GM18868 (cell line): ENCODE results near the gene FAM111A.

Source experiments
- ATAC-seq: cut with Tn5 transposase; IDR thresholded peaks from one replicate; pipeline ENCODE4 v1.9.1; 2021; ENCODE audit warnings: mild to moderate bottlenecking, moderate library complexity; ENCODE audit not compliant: unreplicated experiment

The FAM111A gene

DNA sequence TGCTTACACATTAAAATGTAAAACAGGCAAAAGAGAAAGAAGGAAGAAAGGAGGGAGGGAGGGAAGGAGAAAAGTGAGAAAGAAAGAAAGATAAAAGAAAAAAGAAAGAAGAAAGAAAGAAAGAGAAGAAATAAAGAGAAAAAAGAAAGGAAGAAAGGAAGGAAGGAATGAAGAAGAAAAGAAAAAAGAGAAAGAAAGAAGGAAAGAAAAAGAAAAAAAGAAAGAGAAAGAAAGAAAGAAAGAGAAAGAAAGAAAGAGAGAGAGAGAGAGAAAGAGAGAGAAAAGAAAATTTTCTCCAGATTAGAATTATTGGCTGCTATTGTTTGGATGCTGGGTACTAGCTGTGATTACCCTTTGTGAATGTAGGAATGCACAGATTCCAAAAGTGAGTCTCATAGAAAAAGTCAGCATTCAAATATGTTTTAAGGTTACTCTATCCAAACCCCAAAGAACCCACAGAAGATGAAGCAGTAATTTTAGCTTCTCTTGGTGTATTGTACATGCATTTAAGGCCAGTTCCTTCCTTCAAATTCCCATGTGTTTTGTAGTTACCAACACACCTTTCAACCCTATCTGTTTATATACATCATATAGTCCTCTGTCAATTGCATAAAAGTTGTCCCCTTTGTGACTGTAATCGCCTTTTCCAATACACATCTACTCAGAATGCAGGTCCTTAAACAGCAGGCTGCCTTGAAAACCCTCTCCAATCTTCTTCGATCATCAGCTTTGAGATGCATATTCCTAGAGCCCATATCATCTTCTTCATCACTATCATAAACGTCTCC lies 789 bp upstream of the FAM111A start:
- ATAC-seq: peak; percentile 0

DNA sequence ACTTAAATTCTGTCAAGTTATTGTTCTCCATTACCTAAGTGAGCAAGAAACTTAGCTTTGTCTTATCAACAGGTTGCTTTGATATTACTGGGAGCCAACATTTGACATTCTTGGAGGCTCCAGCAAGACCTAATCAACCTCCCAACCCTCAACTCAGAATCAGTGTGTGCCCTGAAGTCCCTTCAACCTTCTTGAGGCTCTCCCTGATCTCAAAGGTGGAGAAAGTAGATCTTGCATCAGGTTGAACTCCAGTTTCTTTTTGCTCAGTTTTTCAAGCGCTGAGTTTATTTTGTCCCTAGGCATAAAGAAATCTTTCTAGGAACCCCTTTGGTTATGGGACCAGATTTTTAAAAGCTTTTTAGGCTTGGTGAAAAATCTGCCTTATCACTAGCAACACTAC lies 1.4 kb downstream of the FAM111A start:
- ATAC-seq: no peak

DNA sequence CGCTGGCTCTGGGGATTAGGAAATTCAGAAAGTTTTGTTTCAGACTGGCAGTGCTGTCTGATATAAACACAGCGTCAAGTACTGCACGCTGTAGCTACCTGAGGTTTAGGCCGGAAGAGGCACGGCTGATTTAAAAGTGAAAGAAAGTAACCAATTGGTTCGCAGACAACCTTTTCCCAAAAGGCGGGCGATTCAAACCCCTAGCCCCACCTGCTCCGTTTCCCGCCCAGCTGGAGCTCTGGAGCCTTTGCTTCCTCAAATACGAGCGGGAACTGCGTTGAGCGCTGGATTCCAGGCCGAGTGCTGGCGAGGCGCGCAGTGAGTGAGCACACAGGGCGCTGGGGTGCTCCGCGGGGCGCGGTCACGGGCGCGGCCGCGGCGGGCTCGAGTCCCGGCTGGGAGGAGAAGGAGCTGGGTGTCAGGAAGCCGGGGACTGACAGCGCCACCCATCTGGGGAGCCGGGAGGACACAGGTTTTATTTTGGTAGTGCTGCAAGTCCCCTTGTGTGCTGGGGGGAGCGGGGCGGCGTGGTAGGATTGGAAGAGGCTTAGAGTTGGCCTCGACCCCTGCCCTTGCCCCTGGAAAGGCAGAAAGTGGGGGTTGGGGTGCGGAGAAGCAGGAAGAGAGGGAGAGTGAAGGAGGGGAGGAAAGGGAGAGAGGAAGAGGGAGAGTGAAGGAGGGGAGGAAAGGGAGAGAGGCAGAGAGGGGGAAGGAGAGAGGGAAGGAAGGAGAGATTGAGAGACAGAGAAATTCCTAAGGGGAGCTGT lies 2.1 kb downstream of the FAM111A start:
- peak; percentile 52 for ATAC-seq

DNA sequence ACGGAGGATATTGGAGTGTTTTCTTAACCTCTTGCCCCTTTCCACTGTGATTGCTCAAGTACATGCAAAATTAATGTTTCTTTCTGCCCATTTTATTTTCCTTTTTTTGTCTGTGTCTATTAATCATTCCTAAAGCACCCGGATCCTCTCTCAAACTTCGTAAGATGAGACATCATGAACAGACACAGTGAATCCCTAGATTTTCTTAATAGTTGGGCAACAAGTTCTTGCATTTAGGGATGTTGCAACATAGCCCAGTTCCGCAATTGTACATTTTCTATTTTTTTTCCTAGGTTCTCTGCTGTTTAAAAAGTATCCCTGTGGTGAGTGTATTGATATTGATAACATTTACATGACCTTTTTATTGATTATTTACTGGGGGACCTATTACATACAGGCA lies 2.9 kb downstream of the FAM111A start:
- ATAC-seq: no peak

DNA sequence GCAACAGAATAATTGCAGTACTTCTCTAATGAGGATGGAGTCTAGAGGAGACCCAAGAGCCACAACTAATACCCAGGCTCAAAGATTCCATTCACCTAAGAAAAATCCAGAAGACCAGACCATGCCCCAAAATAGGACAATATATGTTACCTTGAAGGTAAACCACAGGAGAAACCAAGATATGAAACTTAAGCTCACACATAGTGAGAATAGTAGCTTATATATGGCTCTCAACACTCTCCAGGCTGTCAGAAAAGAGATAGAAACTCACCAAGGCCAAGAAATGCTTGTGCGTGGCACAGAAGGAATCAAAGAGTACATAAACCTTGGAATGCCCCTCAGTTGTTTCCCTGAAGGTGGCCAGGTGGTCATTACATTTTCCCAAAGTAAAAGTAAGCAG lies 9.1 kb downstream of the FAM111A start:
- ATAC-seq: peak; percentile 54

DNA sequence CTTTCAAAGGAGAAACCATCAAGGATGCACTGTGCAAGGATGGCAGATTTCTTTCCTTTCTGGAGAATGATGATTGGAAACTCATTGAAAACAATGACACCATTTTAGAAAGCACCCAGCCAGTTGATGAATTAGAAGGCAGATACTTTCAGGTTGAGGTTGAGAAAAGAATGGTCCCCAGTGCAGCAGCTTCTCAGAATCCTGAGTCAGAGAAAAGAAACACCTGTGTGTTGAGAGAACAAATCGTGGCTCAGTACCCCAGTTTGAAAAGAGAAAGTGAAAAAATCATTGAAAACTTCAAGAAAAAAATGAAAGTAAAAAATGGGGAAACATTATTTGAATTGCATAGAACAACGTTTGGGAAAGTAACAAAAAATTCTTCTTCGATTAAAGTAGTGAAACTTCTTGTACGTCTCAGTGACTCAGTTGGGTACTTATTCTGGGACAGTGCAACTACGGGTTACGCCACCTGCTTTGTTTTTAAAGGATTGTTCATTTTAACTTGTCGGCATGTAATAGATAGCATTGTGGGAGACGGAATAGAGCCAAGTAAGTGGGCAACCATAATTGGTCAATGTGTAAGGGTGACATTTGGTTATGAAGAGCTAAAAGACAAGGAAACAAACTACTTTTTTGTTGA lies 9.8 kb downstream of the FAM111A start:
- ATAC-seq: peak; percentile 85

DNA sequence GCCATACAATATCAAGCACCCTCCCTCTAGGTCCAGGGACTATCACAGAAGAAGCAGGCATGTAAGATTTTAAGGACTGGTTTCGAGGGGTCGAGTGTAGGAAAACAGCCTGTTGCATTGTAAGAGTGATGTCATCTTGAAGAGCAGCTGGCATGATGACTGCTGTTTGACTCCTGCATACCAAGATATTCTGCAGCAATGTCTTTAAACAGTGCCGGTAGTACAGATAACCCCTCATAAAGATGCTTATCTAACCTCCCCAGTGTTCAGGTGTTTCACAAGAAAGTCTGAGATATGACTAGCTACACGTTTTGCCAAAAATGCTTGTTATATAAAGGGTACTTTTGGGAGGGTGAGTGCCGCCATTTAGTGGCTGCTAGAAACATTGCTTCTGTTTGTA lies 12.0 kb downstream of the FAM111A start:
- no peak for ATAC-seq

DNA sequence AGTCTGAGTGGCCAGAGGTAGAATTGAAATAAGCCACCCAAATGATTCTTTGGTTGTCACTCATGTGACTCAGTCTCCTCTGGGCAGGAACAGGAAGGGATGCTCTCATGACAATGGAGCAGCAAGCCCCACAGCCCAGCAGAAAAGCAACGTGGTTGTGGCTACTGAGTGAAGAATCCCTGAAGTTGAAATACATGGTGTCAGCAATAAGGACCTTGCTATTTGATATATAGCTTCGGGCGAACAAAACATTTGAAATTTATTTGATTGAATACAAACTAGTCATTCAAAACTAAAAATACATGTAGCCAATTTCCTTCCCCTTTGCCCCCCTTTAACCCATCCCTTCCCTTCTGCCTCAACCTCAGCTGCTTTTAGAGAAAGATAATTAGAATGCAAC lies 14.8 kb downstream of the FAM111A start:
- no peak for ATAC-seq

DNA sequence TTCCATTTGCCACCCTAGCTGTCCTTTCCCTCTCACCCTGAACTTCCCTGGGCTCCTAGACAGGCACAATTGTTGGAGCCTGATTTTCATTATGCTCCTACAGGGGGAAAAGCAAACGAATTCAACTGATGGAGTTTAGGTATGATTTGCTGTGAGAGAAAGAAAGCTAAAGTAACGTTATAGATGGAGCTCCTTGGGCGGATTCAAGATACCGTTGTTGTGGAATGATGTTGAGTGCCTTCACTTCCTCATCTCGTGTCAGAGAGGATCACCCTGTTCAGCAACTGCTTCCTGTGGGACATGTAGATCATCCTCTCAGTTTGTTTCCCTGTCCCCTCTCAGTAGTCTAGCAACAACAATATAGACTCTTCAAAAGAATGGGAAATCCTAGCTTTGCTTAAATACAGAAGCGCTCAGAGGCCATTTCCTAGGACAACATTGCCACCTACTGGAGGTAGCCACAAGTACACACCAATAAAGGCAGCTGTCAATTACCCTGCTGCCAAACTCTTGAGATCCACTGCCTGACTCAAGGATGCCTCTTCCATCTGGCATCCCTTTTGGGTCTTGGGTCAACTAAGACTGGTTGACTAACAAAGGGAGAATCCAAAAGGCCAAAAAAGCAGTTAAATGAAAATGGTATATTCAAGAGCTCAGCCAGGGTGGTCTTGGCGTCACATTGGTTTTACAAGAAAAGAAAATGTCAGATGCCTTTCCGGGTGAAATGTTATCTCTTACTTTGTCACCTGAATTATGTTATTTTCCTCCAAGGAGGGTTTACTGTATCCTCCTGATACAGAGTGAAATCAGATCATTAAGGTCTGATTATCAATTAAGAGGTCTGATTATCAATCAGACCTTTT lies 15.8 kb downstream of the FAM111A start:
- ATAC-seq: peak; percentile 90

DNA sequence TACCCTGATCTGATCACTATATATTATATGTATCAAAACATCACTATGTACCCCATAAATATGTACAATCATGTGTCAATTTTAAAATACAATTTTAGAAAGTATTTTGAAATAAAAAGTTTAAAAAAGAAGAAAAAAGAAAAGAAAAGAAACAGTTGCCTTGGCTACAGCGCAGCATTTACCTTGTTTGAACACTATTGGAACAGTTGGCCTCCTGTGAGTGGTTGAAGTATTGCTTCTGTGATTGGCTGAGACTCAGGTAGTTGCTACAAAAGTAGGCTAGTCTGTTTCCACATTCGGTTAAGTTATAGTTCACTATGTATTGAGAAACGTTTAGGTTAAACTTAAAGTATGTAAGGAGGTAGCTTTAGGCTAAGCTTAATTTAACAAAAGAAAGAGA lies 21.4 kb downstream of the FAM111A start:
- no peak for ATAC-seq

DNA sequence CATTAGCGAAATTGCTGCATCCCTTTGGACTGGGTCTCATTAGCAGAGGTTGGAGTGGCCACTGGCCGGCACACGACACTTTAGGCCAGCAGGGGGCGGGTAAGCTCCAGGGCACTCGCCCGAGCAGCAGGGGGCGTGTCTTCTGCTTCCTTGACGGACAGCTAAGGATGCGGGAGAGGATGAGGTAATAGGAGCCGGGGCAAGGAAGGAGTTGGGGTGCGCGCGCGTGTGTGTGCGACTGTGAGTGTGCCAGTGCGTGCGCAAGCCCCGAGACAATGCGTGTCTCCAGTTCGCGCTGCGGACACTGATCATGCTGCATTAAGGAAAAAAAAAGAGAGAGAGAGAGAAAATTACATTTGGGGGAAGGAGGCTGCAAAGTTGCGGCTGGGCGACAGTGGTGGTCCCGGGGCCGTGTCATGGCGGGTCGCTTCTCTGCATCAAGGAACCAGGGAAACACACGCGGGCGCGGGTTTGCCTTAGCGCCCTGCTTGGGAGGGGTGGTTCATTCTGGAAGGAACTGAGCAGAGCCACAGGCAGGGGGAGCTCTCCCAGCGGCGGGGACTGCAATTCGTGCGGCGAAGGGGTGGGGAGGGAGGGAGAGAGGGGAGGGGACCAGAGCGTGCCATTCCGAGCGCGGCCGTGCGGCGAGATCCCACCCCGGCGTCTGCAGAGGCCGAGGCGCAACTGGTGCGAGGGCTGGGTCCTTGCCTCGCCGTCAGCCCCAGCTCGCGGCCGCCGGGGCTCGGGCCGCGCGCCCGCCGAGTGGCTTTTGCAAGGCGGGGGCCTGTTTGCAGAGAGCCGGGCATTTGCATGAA lies 29.1 kb downstream of the FAM111A start, which contains the start of gene DTX4:
Gene DTX4, plus strand, starts transcription at position 625 of the 815 bp plus-strand sequence. CDS start 464 bp downstream, outside the sequence.
- ATAC-seq: peak; percentile 58

DNA sequence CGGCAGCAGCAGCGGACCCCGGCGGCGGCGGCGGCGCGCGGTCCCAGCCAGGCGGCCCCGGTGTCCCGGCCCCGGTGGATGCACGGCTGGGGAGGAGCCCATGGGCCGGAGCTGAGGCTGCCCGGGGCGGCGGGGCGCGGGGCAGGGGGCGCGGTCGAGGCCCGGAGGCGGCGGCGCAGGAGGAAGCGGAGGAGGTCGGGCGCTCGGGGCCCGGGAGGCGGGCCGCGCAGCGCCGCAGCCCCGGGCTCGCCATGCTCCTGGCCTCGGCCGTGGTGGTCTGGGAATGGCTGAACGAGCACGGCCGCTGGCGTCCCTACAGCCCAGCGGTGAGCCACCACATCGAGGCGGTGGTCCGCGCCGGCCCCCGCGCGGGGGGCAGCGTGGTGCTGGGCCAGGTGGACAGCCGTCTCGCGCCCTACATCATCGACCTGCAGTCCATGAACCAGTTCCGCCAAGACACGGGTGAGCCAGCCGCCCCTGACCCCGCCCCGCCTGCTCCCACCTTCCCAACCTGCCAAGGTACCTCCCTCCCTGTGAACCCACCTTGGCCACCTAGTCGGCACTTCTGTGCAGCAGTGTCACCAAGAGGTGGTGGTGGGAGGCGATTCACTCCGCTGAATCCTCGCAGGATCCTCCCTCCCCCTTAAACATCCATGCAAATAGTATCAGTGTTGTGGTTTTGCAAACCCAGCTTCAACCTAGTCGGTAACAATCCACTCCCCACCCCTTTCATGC lies 29.9 kb downstream of the FAM111A start:
- ATAC-seq: peak; percentile 36

DNA sequence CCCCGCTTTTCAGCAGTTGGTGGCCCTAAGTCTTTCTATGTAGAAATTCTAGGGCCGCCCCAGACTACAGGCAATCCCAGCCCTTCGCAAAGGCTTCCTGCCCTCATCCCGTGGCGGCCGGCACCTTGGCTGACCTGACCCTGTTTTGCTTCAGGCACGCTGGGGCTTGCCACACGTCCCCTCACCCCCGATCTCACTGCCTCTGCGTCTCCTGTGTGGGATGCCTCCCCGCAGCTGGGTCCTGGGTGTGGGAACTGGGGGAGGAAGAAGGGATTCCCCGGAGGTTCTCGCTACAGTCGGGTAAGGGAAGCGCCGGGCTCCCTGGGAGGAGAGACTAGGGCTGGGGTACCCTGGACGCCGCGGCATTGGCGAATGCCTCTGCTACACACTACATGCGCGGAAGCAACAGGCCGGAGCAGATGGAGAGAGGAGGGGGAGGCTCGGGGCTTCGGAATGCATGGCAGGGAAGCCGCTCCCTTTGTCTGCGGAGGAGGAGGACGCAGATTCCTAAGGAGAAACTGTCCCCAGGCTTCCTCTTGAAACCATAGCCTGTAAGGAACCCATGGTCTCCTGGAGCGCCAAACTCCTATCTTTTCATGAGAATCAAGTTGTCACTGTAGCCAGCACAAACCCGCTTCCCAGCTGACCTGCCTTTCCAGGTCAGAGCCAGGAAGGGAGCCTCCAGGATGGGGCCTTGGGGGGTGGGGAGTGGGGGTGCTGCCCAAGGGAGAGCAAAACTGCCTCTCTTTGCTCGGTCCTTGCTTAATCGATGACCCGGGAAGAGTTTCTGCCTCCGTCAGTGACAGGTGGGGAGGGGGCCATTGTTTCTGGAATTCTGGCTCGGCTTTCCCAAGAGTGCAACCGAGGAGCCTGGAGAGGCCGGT lies 30.7 kb downstream of the FAM111A start:
- ATAC-seq: peak; percentile 0

DNA sequence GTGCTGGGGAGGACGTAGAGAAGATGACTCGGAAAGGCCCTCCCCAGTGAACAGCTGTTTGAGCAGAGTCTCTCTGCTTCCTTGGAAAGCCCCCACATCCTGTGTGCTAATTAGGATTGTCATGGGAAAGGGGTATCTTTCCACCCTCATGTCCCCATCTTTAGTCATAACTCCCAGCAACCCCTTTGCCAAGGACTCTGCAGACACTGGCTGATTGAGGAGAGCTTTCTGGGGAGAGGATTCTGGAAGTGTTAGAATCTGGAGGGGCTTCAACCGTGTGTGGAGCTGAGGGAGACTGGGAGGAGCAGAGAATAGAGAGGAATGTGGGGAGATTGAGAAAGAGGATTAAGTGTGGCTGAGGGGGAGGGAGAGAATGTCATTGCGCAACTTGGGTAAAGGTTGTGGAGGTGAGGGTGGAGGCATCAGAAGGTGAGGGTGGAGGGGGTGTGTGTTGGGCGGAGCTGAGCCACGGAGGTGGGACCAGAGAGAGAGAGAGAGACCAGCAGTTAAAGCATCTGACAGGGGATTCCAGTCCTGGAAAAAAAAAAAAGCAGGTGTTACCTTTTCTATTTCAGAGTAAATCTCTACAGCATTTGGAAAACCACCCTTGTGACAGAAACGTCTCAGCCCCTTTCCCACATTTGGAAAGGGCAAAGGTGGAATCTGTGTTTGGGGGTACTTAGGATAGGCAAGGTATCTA lies 31.5 kb downstream of the FAM111A start:
- peak; percentile 32 for ATAC-seq

DNA sequence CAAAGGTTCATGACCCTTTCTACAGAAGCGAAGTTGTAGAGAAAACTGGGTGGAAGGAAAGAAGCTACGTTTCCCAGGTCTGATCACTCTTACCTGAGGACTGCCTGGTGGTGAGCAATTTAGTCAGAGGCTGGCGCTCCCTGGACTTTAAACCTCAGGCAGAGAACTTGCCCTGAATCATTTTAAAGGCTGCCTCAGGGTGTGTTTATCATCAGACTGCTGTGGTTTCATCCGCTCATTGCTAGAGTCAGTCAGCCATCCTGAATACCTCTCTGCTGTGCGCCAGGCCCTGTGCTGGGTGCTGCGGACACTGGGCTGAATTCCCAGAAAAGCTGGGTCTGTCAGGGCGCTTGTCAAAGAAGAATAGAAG lies 32.0 kb downstream of the FAM111A start:
- no peak for ATAC-seq

DNA sequence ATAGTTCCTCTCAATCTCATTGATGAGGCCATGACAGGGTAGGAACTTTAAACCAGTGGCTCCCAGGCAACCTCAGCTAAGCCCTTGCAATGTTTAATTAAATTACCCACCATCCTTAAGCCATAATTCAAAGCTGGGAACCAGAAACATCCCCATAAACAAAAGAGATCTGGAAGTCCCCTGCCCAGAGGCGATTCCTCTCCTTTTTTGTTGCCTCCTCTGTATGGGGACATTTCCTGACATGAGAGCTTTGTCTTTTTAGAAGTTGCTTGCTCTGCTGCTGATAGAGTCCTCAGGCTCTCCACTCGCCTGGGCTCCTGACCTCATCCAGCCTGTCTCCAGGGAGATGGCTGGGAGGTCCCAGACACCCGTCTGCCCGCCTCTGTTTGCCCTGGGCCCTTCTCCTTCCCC lies 32.4 kb downstream of the FAM111A start:
- ATAC-seq: no peak

DNA sequence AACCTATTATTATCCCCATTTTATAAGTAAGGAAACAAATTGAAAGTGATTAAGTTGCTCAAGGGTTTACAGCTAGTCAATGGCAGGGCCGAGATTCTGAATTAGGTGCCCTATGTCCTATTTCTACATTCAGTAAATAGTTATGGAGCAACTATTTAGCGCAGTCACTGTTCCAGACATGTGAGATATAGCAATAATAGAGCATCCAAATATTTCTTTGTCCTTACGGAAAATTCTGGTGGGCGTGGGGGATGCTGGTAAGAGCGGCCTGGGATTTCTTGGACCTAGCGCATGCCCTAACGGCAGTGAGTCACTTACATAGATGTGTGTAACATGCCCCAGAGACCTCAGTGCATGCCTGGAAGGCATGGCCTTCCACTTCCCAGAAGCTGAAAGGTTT lies 33.7 kb downstream of the FAM111A start:
- ATAC-seq: no peak

DNA sequence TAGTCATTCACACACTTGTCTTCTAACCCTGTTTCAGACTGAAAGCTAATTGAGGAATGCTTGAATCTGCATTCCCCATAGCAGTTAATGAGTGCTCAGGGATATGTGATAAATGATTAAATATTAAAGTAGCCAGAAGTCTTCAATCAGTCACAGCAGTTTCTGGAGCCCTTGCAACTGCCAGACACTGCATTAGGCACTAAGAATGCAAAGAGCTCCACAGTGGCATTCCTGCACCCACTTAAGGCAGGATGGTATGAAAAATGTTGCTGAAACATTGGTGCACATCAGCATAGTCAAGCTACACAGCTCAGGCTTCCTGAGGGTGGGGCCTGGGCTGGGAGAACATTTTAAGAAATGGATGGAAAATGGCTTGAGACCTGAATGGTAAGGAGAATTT lies 35.7 kb downstream of the FAM111A start:
- ATAC-seq: no peak
